ENCODE data around the gene MYF5.

- TF ChIP-seq CTCF (conservative IDR thresholded peaks at IDR 0.05), result no peak
- TF ChIP-seq ZFX (IDR thresholded peaks at IDR 0.05), result no peak
These were observed 32.7 kb downstream of the MYF5 start for GRCh38 chr12:80749456-80749855.

All from C4-2B (cell line).